Kidney capillary endothelial cell (primary cell): ENCODE measurements around the gene CD180.

Experiments used
- DNase-seq: peaks from one replicate; pipeline ENCODE4 v3.0.0-alpha.2; 2018; ENCODE audit warnings: low spot score

The CD180 gene

DNA sequence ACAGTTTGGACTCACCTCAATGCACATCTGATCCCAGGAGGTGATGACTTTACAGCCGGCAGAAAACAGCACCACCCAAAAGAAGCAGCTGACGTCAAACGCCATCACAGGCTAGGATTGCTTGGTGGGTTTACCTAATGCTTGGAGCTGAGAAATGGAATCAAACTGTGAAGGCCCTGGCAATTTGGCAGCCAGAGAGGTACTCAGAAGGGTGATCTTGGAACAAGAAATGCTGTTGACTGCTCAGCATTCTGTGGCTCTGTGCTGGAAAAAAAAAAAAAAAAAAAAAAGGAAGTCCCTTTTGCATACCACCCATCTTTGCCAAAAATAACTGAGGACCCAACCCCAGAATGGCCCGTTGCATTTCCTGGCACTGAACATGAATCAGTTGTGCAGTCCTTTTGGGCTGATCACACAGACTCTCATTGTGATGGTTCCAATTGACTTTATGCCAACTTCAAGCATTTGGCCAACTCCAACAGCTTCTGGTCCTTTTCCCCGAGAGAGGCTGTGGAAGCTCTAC is at the start of gene CD180:
Gene CD180 (minus strand): TSS at position 263 of the 523 bp plus-strand sequence. CDS start 158 bp downstream, at position 105.
- DNase-seq = no peak

DNA sequence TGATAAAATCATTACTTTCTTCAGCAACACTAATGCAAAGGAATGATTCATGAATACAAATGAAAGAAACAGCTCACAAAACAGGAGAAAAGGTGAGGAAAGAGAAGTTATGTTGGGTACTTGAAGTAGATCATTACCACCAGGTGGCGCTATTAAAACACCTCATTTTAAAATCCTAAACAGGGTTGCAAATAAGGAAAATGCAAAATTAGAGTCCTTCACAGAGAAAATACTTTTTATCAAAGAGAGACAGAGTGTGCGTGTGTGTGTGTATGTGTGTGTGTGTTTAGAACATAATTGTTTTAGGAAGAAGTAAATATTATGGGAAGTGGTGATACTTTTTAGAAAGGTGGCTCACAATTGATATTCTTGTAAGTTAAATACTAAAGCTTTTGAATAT is 49.5 kb upstream of the CD180 start:
- DNase-seq = peak; percentile 78

DNA sequence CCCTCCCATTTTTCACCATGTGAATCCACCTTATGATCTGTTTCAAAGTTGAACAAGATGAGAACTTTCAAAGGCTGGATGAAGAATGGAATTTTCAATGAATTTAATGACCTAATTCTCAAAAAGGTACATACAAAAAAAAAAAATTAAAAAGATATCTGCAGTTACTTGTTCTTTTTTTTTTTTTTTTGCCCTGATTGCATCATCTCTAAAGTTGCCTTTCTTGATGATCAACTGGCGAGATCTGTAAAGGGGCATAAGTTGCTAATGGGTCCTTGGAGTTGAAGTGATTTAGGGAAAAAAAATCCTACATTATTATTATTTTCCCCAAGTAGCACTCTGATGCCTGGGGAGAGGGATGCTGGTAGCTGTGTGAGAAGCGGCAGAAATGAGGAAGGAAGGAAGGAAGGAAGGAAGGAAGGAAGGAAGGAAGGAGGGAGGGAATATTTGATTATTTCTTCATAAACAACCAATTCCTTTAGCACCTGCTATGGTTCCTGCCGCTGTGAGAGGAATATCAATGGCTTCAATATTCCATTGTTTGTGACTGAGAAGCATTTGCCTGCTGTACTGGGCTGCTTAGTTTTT is 48.8 kb upstream of the CD180 start:
- DNase-seq = no peak

DNA sequence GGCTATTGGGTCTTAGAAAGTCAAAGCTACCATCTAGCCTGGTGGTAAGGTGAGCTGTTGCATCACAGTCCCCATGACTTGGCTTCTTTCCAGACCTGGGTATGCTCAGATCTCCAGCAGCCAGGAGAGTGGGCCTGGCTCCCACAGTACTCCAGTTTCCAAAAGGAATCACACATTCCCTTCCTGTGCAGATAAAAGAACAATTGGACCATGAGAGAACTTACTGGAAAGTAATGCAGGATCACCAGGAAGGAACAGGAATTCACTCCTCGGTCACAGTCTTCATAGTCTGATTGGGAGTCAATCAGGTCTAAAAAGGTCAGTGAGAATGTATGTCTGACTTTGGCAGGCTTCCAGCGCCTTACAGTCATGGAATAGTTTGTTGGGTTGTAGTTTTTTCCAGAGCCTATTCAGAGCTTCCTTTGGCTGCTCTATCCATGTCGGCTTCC is 47.8 kb upstream of the CD180 start:
- peak; percentile 87 for DNase-seq

DNA sequence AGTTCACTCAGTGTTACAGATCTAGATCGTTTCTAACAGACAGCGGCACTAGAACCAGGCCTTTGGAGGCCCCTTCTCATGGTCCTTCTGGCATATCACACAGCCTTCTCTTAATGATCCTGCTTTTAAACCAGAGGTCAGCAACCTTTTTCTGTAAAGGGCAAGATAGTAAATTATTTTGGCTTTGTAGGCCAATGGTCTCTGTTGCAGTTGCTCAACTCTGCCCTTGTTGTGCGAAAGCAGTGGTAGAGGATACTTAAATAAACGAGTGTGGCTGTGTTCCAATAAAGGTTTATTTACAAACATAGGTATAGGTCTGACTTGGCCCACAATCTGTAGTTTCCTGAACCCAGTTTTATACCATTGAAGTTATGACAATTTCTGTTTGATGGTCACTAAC is 47.3 kb upstream of the CD180 start:
- no peak for DNase-seq

DNA sequence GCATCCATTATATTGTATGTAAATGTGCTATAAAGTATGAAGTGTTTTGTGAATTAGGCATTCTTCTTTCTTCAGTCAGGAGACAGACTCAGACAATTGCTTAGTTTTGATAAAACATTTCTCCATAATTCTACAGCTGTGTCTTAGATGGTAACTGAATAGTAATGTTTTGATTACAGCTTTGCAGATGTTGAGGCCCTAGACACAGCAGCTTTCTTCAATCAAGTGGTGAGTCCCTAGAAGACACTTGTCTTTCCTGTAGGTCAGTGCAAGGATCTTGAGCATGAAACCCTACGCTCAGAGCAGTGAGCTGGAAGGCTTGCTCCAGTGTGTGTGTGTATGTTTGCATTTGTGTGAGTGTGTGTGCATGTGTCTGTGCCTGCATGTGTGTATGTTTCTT is 46.8 kb upstream of the CD180 start:
- DNase-seq = no peak

DNA sequence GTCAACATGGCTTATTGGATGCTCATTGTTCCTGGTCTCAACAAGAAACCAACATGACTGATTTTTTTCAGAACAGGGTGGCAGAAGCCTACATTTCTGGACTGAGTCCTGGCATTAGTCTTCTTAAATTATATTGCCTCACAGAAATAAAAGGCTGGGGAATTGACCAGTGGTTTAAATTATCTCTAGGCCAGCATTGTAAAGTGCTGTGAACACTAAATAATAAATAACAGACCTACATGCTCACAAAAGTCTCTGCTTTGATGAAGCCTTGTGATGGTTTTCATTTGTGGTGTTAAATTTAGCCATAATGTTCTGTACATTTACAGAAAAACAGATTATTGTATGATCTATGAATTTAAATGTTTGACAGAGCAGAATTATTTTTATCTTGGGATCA is 44.7 kb upstream of the CD180 start:
- no peak for DNase-seq

DNA sequence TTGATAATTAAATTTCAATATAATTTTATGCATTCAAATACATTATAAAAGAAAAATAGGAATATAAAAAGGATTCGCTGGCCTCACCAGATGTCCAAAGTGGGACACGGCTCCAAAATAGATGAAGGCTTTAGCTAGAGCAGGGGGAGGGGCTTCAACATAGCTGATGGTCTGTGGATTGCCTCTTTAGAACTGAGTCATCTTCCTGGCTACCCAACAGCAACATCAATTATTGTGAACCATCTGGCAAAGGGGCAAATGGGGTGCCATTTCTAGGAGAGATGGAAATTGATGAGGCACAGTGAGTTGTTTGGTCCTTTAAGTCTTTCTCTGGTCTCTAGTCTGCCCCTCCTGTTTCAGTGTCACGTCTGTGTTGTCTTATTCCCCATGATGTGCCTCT is 44.2 kb upstream of the CD180 start:
- DNase-seq = no peak

DNA sequence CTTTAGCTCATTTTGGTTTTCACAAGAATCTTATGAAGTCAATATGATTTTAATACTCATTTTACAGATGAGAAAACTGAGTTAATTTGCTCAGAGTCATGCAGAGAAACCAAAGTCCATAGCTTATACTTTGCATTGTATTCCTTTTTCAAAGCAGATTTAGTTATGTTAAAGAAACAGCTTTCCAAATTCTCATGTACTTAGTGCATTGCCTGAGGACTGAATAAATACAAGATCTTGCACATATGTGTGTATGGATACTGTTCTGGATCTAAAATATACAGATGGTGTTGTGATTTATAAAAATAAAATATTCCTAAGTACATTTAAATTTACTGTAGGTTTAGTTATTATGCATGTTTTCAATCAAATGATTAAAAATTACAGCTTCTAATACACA is 43.5 kb upstream of the CD180 start:
- no peak for DNase-seq

DNA sequence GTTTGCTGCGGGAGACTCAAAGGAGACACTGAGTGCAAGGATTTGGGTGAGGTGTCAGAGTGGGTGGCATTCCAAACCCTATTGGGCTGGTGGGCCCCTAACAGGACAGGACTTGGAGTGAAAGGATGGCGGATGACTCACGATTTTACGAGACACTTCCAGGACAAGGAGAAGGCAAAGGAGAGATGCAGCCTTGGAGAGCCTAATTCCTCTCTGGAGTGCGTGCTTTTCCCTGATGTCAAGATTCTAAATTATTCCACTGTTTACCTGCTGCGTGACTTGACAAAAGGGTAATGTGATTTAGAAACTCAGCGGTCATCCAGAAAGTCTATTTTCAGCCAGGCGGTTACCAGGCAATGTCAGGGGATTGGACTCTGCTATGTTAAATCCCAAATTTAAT is 41.6 kb upstream of the CD180 start:
- DNase-seq = no peak

DNA sequence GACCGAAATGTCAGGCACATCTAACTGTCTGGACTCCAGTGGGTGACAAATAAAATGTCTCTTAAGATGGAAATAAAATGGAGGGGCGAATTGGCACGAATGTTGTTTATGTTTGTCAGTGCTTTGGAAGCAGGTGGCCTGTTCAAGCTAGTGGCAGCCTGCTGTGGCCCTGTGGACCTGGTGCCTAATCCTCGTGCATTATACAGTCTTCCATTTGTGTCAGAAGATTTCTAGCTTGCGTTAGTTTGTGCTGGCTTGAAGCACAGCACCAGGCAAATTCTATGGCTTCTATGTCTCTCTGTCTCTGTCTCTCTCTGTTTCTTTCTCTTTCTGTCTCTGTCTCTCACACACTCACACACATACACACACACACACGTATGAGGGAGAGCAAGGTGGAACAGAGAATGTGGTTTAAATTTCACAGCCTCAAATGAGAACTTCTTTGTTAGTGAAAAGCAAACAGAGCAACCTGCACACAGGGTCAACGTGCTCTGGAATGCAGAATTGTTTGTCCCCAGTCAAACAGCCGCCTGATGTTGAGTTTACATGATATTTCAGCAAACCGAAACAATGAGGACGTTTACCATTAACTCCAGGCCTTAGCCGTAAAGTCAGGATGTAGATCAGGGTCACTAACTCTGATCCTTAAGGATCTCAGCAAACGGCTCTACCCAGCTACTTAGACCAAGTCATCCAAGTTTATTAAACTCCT is 39.0 kb upstream of the CD180 start:
- no peak for DNase-seq

DNA sequence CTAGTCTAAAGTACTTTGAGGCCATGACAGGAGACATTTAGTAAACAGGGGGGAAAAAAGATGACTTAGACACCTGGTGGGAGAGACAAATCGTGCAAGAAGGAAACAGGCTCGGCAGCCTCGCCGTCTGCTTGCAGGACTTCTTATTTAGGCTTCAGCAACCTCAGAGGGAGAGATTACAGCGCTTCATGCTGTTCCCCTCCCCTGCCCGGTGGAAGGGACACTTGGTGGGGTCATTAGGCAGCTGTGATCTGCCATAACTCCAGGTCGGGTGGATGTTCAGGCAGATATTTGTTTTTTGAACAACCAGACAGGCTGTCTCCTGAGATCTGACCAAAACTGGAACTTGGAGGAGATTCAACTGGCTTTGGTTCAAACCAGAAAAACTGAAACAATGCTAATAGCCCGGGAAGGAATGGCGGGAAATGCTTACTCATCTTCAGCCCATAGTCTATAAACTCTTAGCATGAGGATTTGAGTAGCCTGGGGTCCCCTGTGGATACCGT is 38.1 kb upstream of the CD180 start:
- DNase-seq = peak; percentile 88

DNA sequence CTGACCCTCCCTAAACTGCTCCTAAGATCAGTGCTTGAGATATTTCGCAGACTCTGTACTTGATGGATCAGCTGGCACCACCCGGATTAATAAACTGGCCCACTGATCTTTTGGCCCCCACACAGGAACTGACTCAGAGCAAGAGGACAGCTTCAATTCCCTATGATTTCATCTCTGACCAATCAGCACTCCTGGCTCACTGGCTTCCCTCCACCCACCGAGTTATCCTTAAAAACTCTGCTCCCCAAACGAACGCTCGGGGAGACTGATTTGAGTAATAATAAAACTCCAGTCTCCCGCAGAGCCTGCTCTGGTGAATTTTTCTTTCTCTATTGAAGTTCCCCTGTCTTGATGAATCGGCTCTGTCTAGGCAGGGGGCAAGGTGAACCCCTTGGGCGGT is 36.5 kb upstream of the CD180 start:
- DNase-seq = no peak

DNA sequence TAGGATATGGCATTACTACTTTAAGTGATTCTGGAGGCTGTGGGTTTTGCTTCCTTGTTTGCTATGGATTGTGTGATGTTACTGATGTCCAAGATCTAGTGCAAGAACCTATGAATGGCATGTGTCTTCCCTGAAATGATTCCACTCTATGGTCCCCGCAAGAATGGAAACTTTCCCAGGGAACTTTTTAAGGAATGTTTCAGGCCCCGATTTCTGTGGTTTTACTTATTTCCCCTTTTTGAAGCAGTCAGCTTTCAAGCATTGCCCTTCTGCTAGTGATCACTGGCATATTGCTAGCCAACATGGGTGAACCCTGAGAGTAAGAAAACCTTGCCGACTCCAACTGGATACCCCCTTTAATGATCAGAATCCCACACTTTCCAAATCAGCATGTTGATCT is 26.6 kb upstream of the CD180 start:
- DNase-seq = no peak

DNA sequence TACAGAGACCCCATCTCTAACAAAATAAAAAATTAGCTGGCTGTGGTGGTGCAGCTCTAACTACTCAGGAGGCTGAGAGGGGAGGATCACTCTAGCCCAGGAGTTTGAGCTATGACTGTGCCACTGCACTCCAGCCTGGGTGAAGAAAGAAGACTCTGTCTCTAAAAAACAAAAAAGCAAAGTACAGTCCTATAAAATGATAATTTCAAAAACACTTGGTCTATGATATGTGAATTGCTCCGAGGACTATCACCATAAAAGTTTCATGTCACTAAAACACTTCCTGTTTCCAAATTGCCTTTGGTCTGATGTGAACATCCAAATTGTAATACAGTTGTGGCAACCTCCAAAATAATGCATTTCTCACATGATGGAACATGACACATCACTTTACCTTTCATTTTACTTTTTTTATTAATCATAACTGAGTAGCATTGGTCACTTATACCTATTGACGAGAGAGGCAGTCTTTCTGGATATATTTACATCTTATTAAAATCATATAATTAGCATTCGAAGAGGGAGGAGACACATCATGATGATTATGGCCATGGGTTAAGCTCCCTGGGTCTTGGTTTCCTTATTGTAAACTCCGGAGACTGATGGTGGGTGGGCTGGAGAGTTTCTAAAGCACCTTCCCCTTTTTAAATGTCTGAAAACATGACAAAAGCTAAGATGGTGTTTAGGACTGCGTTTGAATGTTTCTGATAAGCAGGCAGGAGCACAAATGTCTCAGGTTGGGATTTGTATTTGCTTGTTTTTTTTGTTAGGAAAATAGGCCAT is 25.8 kb upstream of the CD180 start:
- DNase-seq = no peak

DNA sequence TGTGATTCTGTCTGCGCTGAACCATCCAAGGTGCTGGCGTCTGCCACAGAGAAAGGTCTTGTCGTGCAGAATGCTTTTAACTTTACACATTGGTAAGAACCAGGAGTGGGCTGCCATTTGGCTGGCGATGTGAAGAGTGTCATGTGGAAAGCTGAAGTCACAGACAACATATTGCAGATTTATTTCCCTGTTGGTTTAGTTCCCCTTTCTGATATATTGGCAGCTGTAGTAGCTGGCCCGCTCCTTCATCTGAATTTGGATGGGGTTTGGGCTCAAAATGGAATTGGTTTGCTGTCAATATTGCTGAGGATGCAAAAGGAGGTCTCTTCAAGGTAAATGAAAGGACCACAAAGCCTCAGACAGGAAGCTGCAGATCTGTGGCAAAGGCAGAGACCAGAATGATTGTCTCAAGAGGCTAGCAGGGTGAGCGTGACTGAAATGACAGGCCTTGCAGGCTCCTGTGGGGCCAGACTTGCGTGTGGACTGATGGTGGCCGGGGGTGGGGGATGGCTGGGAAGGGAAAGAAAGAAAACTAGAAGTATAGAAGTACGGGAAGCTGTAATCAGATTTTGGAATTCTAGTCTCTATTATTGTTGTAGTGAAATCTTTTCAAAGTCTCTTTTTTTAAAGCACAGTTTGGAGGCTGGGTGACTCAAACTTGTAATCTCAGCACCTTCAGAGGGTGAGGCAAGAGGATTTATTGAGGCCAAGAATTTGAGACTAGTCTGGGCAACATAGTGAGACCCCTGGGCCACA is 25.1 kb upstream of the CD180 start:
- DNase-seq = no peak

DNA sequence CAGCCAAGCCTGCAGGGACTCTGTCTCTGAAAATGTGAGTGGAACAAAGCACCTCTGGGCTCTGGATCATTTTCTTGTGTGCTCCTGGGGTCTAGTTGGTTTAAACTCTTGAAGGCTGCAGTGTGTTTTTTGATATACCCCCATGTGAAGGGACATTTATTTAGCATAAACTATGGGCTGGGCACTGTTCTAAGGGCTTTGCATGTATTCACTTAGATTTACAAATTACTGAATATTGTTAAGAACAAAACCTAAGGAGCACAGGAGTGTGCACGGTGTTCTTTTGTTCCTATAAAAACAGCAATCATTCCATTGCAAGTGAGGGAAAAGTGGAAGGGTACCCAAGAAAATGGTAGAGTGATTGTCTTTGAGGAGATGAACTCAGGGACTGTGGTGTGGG is 20.0 kb upstream of the CD180 start:
- no peak for DNase-seq

DNA sequence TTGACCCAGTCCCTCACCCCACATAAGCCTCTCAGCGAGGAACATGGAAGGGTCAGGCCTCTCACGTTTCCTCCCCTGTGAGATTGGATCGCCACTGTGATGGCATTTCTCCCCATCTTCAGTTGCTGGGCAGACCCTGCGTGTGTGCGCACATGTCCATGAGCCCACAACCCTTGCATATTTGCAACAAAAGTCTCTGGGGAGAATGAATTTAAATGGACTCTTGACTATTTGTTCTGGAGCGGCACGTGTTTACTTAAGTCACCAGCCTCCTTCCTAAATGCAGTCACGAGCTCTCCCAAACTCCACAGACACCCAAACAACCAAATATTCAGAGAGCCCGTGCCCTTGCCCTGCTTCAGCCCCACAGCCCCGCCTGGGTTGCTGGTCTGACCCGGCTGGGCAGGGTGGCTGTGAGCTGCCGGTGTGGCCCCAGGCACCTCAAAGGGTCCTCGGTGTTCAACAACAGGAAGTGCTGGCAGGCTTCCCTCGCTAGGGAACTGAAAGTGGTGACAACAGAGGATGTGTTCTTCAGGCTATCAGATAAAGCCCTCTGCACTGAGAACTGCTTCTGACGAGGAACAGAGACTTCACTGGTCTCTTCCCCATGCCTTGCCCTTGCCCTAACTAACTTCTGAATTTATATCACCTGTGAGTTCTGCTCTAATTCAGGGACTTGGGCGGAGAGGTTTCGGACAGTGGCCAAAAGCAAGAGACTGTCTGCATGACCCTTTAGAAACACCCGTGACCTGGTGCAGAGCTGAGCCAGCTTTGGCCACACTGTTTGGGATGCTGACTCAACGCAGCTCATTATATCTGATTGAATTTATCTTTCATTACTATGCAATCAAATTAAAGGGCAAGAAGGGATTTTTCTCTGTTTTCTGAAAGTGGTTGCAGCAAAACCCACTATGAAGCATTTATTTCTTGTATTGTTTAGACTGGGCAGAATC is 19.2 kb upstream of the CD180 start:
- peak; percentile 63 for DNase-seq

DNA sequence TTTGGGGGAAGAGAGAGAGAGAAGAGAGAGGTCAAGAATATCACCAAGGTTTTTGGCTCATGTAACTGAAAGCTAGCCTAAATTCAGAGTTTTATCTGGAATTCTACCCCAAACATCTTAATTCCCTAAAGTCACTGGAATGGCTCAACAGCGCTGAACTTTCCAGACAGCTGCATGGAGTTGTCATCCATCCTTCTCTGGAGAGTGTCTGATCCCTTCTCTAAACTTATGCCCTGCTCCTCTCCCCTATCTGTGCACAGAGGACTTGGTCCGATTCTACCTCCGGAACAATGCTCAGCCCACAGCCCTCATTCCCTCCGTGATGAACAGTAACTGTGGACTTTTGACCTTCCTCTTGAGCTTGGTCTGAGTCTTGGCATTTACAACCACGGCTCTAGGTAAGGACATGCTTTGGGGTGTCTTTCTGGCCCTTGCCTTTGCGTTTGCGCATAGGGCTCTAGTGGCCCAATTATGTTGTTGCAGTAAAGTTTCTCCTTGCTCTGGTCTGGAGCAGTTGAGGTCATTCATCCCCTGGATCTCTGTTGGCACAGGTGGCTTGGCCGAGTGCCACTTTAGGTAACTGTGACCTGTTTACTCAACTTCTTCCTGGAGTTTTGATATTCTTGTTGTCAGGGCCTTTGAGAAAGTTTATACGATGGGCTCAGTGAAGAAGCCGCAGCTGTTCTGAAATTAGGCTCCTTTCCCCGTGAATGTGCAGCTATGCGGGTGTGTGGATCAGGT is 18.3 kb upstream of the CD180 start:
- no peak for DNase-seq

DNA sequence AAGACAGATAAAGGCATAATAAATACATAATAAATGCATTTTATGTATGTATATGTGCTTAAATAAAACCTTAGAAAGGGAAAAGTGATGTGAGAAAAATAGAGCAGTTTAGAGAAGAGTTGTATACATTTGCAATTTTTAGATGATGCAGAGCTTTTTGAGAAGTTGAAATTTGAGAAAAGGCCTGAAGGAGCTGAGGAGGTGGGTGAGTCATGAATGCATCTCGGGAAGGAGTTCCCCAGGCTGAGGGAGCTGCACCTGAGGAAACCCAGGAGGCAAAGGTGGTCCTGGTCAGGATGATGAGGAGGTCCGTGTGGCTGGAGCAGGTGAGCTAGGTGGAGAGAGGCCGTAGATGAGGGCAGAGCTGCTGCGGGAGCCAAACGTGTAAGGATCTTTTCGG is 17.4 kb upstream of the CD180 start:
- no peak for DNase-seq
